Measurements from ENCODE around the gene CAMP. TPM values are rescaled to one million over a fixed set of nuclear protein-coding genes. Genes with fewer than 3 reads are reported as not detected.
A peak's percentile ranks its signal among the peaks of the same experiment; 100 is the strongest.

The CAMP gene
- total RNA-seq, 1 experiment from 2014 or later = not detected

GRCh38 chr3:48233542-48233941 lies 10.2 kb downstream of the CAMP start:
- Histone ChIP-seq H3K27me3 (replicated peaks; ENCODE audit: control insufficient read depth, insufficient read depth, low read length) (no peaks in the 10 kb centered on the region), H3K4me1 (peaks cover 9% of the 10 kb centered on the region), H3K36me3 (ENCODE audit: control insufficient read depth, insufficient read depth, low read length) (no peaks in the 10 kb centered on the region), H3K9me3 (no peaks in the 10 kb centered on the region), H3K4me3 (ENCODE audit: low read depth, low read length) (no peak overlapping the region)
- intact Hi-C loops (cut with micrococcal nuclease; ENCODE audit: unreplicated experiment) = loop anchor here (2.0 kb wide), 2 partner anchors 35 to 167 kb away; no protein-coding TSS in a partner anchor
- no TSS peak for BruUV-seq (replicated peaks)
- Mint-ChIP-seq H3K36me3 (ENCODE audit: insufficient read depth, unreplicated experiment) (no peaks in the 10 kb centered on the region), H3K4me3 (ENCODE audit: unreplicated experiment) (no peak overlapping the region), H3K27me3 (ENCODE audit: insufficient read depth, unreplicated experiment) (no peaks in the 10 kb centered on the region), H3K4me1 (ENCODE audit: low read depth, unreplicated experiment) (peaks cover 18% of the 10 kb centered on the region), H3K9me3 (ENCODE audit: unreplicated experiment) (no peaks in the 10 kb centered on the region), H3K27ac (ENCODE audit: unreplicated experiment) (peak overlapping the region; percentile 68)
- ChIA-PET CTCF (interaction anchor here (1.1 to 1.2 kb wide), 2 partner anchors 203 to 206 kb away, joined by 3 read pairs; partner anchors contain the start of gene CCDC51), POLR2A (no interaction called here)
- TF ChIP-seq CTCF (IDR thresholded peaks at IDR 0.05; ENCODE audit: insufficient read depth in 1 of 2, low read depth in 1 of 2, low read length in 1 of 2, severe bottlenecking in 1 of 2, unreplicated experiment in 1 of 2) = no peak
- DNase-seq = no peak

GRCh38 chr3:48236531-48236930 lies 13.2 kb downstream of the CAMP start:
- no peak for TF ChIP-seq CTCF (IDR thresholded peaks at IDR 0.05; ENCODE audit: insufficient read depth in 1 of 2, low read depth in 1 of 2, low read length in 1 of 2, severe bottlenecking in 1 of 2, unreplicated experiment in 1 of 2)
- Histone ChIP-seq H3K9me3 (no peaks in the 10 kb centered on the region), H3K4me3 (ENCODE audit: low read depth, low read length) (no peak overlapping the region), H3K36me3 (ENCODE audit: control insufficient read depth, insufficient read depth, low read length) (no peaks in the 10 kb centered on the region), H3K4me1 (peaks cover 21% of the 10 kb centered on the region), H3K27me3 (replicated peaks; ENCODE audit: control insufficient read depth, insufficient read depth, low read length) (no peaks in the 10 kb centered on the region)
- Mint-ChIP-seq H3K27ac (ENCODE audit: unreplicated experiment) (no peak overlapping the region), H3K9me3 (ENCODE audit: unreplicated experiment) (no peaks in the 10 kb centered on the region), H3K4me1 (ENCODE audit: low read depth, unreplicated experiment) (peaks cover 18% of the 10 kb centered on the region), H3K36me3 (ENCODE audit: insufficient read depth, unreplicated experiment) (peaks cover 9% of the 10 kb centered on the region), H3K27me3 (ENCODE audit: insufficient read depth, unreplicated experiment) (no peaks in the 10 kb centered on the region), H3K4me3 (ENCODE audit: unreplicated experiment) (no peak overlapping the region)
- no peak for DNase-seq
- BruUV-seq (replicated peaks) = no TSS peak
- CTCF ChIA-PET = interaction anchor here (0.8 kb wide), 1 partner anchor 199 kb away, joined by 4 read pairs; no protein-coding TSS in a partner anchor
- POLR2A ChIA-PET = no interaction called here
- intact Hi-C loops (cut with micrococcal nuclease; ENCODE audit: unreplicated experiment) = no loop called here

- no peaks in the 10 kb centered on the region for H3K4me1 Mint-ChIP-seq (ENCODE audit: low read depth, unreplicated experiment)
- no peak for TF ChIP-seq CTCF (IDR thresholded peaks at IDR 0.05; ENCODE audit: insufficient read depth in 1 of 2, low read depth in 1 of 2, low read length in 1 of 2, severe bottlenecking in 1 of 2, unreplicated experiment in 1 of 2)
- H3K4me3 ChIP-seq (ENCODE audit: low read depth, low read length) = no peak overlapping the region
- H3K36me3 ChIP-seq (ENCODE audit: control insufficient read depth, insufficient read depth, low read length) = no peaks in the 10 kb centered on the region
- H3K27ac Mint-ChIP-seq (ENCODE audit: unreplicated experiment) = no peak overlapping the region
- intact Hi-C loops (cut with micrococcal nuclease; ENCODE audit: unreplicated experiment) = no loop called here
- peaks cover 9% of the 10 kb centered on the region for H3K36me3 Mint-ChIP-seq (ENCODE audit: insufficient read depth, unreplicated experiment)
- H3K9me3 ChIP-seq = no peaks in the 10 kb centered on the region
- CTCF ChIA-PET = interaction anchor here (0.7 to 0.8 kb wide), 4 partner anchors 47 to 198 kb away, joined by 4 to 11 read pairs (median 5); no protein-coding TSS in a partner anchor
- no peaks in the 10 kb centered on the region for H3K9me3 Mint-ChIP-seq (ENCODE audit: unreplicated experiment)
- H3K27me3 ChIP-seq (replicated peaks; ENCODE audit: control insufficient read depth, insufficient read depth, low read length) = no peaks in the 10 kb centered on the region
- no peaks in the 10 kb centered on the region for H3K27me3 Mint-ChIP-seq (ENCODE audit: insufficient read depth, unreplicated experiment)
- H3K4me3 Mint-ChIP-seq (ENCODE audit: unreplicated experiment) = no peak overlapping the region
- no TSS peak for BruUV-seq (replicated peaks)
- DNase-seq = no peak
- POLR2A ChIA-PET = interaction anchor here (0.7 kb wide), 1 partner anchor 194 kb away, joined by 6 read pairs; no protein-coding TSS in a partner anchor
- peaks cover 15% of the 10 kb centered on the region for H3K4me1 ChIP-seq
Measured at GRCh38 chr3:48238531-48239085, 15.3 kb downstream of the CAMP start.
